Bronchial epithelial cell (primary cell): ENCODE measurements around the gene DNAAF5. TPM values are rescaled to one million over a fixed set of nuclear protein-coding genes. Genes with fewer than 3 reads are reported as not detected.

Source experiments
- DNase-seq: peaks from one replicate; pipeline ENCODE4 v3.0.0-alpha.2; 2010; ENCODE audit warnings: low read depth
- FAIRE-seq: peaks from 2 replicates; lab custom pipeline; 2011; peaks lifted over from hg19 to GRCh38; lab: Jason Lieb, UNC
- H3K27me3 ChIP-seq: 2 replicates; pipeline ENCODE4 v1.5.1; 2011; ENCODE audit warnings: low read length; ENCODE audit not compliant: control insufficient read depth, insufficient read depth
- H3K36me3 ChIP-seq: 2 replicates; pipeline ENCODE4 v1.5.1; 2011; ENCODE audit warnings: low read length; ENCODE audit not compliant: control insufficient read depth, insufficient read depth
- H3K4me3 ChIP-seq: 2 replicates; pipeline ENCODE4 v1.5.1; 2011; ENCODE audit warnings: mild to moderate bottlenecking, low read depth, low read length, control low read depth
- total RNA-seq: library from RNA; depleted of rRNA; stranded (reverse); fragments of >200 nt; gene quantifications from 2 replicates; pipeline ENCODE4 v1.2.1, GENCODE V29; 2014
- TF ChIP-seq, protein P1 (sequence below): IDR thresholded peaks from 2 replicates; pipeline ENCODE4 v1.5.1; 2011; ENCODE audit warnings: mild to moderate bottlenecking, moderate library complexity, low read length, control low read depth, inconsistent platforms; ENCODE audit not compliant: insufficient read depth, severe bottlenecking

Gene DNAAF5
- total RNA-seq, 1 donor from 2014 or later: 9.7 TPM

DNA sequence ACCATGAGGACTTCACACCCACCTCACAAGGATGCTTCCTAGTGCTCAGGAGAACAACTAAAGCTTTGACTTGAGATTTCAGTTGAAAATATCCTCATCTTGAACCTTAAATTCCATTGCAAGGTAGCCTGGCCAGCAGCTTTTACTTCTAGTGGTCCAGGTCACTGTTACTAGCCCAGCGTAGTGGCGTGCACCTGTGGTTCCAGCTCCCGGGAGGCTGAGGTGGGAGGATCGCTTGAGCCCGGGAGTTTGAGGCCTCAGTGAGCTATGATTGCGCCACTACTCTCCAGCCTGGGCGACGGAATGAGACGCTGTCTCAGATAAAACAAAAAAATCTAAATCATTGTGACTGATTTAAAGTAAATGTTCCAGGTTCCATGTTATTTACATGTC is 28.9 kb downstream of the DNAAF5 start:
- Histone ChIP-seq H3K36me3 (peaks cover 30% of the 10 kb centered on the region), H3K4me3 (no peak overlapping the region), H3K27me3 (no peaks in the 10 kb centered on the region)
- FAIRE-seq (no peak), DNase-seq (no peak)
- TF ChIP-seq, protein P1, sequence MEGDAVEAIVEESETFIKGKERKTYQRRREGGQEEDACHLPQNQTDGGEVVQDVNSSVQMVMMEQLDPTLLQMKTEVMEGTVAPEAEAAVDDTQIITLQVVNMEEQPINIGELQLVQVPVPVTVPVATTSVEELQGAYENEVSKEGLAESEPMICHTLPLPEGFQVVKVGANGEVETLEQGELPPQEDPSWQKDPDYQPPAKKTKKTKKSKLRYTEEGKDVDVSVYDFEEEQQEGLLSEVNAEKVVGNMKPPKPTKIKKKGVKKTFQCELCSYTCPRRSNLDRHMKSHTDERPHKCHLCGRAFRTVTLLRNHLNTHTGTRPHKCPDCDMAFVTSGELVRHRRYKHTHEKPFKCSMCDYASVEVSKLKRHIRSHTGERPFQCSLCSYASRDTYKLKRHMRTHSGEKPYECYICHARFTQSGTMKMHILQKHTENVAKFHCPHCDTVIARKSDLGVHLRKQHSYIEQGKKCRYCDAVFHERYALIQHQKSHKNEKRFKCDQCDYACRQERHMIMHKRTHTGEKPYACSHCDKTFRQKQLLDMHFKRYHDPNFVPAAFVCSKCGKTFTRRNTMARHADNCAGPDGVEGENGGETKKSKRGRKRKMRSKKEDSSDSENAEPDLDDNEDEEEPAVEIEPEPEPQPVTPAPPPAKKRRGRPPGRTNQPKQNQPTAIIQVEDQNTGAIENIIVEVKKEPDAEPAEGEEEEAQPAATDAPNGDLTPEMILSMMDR: no peak

DNA sequence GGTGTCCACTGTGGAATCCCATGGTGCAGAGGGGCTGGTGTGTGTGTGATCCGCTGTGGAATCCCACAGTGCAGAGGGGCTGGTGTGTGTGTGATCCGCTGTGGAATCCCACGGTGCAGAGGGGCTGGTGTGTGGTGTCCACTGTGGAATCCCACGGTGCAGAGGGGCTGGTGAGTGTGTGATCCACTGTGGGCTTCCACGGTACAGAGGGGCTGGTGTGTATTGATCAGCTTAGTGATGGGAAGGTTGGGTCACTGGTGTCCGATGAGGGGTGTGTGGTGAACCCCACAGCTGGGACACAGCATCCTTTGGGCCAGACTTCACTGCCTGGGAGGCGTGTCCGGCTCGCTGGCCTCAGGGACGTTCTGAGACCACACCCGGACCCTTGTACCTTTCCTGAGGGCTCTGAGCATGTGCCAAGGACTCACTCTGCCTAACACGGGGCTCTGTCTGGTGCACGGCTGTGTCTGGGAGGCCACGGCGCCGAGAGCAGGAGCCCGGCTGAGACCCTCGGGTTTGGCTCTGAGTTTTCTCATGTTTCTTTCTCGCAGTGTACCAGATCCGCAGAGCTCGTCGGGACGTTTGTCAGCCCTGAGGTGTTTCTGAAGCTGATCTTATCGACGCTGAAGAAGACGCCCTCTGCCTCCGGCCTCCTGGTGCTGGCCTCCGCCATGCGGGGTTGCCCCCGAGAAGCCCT is 29.9 kb downstream of the DNAAF5 start:
- DNase-seq: no peak
- peaks cover 30% of the 10 kb centered on the region for H3K36me3 ChIP-seq

DNA sequence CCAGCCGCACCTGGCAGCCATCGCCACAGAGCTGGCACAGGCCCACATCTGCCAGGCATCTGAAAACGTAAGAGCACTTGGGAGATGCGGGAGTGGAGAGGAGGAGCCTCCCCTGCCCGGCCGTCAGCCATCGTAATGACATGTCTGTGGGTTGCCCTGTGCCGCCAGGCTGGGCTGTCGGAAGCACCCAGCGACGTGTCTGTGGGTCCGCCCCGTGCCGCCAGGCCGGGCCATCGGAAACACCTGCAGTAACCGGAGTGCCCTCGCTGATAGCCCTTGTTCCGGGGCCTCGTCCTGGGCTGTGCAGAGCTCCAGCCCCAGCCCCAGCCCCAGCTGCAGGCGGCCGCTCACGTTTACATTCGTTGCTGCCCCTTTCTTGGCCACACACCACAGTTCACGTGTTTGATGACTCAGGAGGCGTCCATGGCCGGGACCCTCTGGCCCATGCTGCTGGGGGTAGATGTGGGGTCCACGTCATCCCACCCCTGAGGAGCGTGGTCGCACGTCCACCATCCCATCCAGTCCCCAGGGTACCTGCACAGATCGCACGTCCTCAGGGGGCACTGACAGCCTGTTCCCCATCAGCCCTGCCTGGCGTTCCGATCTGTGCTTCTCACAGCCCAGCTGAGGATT is 30.5 kb downstream of the DNAAF5 start:
- no peak overlapping the region for H3K4me3 ChIP-seq
- FAIRE-seq (no peak), DNase-seq (no peak)
- TF ChIP-seq, protein P1: no peak
- H3K36me3 ChIP-seq: peaks cover 34% of the 10 kb centered on the region
- no peaks in the 10 kb centered on the region for H3K27me3 ChIP-seq

More for the DNA sequence above, 29.9 kb downstream of the DNAAF5 start:
- Histone ChIP-seq H3K4me3 (no peak overlapping the region), H3K27me3 (no peaks in the 10 kb centered on the region)
- FAIRE-seq: no peak
- TF ChIP-seq, protein P1: no peak

DNA sequence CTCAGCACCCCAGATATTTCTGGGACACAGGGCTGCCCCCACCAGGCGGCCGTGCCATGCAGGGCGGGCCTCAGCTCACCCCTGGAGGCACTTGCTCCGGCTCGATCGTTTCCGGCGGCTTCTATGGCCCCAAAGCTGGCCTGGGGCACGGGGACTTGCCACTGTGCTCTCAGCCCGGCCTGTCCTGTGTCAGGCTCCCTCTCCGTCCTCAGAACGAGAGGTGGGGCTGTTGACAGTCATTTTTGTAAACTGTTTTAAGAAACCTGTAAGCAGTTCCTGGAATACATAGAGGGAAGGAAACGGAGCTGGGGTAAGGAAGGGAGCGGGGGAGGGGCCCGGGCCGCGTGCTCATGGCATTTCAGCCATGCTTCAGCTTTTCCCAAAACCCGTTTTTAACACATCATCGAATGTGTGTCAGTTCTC is 31.3 kb downstream of the DNAAF5 start:
- no peak overlapping the region for H3K4me3 ChIP-seq
- peaks cover 32% of the 10 kb centered on the region for H3K36me3 ChIP-seq
- FAIRE-seq: no peak
- H3K27me3 ChIP-seq: no peaks in the 10 kb centered on the region
- TF ChIP-seq, protein P1: no peak
- DNase-seq: no peak

DNA sequence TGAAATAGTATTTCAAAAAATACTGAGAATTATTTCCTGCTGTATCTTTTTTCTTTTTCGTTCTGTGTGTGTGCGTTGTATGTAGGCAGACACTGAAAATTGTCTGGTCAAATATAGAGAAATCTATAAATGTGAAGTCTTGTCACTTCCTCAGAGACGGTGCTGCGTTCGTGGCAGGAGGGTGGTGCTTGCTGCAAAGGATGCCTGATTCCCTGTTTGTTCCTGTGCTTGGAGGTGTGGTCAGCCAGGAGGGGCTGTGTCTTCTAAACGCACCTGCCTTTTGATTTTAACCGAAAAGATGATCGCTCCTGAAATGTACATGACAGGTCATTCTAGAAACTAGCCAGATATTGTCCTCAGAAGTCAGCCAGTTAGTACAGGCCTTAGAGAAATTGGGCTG is 33.1 kb downstream of the DNAAF5 start:
- H3K4me3 ChIP-seq: no peak overlapping the region
- peaks cover 37% of the 10 kb centered on the region for H3K36me3 ChIP-seq
- FAIRE-seq: no peak
- TF ChIP-seq, protein P1: no peak
- no peak for DNase-seq
- no peaks in the 10 kb centered on the region for H3K27me3 ChIP-seq
